HG03442 (cell line): ENCODE measurements around the gene TCF19.

Experiments
- ATAC-seq: cut with Tn5 transposase; IDR thresholded peaks from one replicate; pipeline ENCODE4 v1.9.1; 2021; ENCODE audit warnings: mild to moderate bottlenecking, moderate library complexity; ENCODE audit not compliant: unreplicated experiment

TCF19 gene

GRCh38 chr6:31126396-31127175, 31.8 kb upstream of the TCF19 start:
- no peak for ATAC-seq

DNA sequence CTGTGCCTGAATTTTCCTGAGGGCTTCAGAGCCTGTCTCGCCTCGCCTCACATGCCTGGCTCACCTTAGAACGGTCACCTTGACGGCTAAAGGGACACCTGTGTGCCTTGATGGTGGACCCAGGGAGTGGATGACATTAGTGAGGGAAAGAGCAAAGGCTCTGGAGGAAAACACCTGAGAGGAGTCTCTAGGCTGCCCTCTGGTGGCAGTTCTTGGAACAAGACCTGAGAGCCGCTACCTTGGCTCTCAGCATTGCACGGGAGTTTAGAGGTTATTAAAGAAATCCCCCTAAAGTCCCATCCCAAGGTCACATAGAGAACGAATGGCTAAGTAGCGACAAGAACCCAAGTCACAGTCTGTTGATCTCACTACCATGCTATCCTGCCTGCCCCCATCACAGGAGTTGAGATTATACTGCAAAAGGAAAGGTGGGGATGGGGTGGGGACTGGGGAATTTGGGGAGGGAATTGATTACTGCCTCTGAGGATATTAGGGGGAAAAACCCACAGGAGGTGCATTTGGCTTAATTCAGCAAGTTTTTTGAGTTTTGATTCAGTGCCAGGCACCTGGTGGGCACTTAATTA, 30.2 kb upstream of the TCF19 start:
- ATAC-seq: no peak

DNA sequence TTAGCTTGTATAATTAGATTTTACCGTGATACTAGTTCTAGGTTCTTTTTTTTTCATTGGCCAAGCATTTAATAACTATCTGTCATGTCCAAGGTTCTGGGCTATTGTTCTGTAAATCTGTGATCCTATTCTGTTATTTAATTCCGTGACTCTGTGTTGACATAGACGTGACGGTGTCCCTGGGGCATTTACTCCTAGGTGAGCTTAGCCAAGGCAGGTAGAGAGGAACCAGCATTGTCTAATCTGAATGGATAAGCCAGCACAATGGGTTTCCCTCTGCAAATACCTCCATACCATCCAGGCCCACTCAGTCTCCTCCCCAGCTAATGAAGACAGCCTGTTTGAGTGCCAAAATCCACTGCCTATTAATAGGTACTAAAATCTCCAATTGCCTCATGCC, 29.3 kb upstream of the TCF19 start:
- ATAC-seq: no peak

- ATAC-seq: no peak
Measured at GRCh38 chr6:31130751-31131150, 27.6 kb upstream of the TCF19 start.

DNA sequence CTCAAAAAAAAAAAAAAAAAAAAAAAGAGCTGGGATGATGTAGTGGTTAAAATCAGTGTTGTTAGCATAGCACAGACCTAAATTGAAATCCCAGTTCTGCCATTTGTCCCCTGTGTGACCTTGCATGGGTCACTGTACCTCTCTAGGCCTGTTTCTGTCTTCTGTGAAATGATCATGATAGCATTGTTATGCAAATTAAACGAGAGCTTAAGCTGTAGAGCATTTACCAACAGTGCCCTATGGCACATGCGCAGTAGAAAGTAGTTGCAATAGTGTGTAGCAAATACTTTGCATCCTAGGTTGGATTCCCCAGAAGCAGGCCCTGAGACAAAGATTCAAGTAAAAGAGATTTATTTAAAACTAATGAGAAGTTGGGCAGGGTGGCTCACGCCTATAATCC, 26.8 kb upstream of the TCF19 start:
- ATAC-seq: no peak

- ATAC-seq: no peak
Measured at GRCh38 chr6:31132806-31133205, 25.6 kb upstream of the TCF19 start.

GRCh38 chr6:31135710-31136109, 22.7 kb upstream of the TCF19 start:
- ATAC-seq: no peak

DNA sequence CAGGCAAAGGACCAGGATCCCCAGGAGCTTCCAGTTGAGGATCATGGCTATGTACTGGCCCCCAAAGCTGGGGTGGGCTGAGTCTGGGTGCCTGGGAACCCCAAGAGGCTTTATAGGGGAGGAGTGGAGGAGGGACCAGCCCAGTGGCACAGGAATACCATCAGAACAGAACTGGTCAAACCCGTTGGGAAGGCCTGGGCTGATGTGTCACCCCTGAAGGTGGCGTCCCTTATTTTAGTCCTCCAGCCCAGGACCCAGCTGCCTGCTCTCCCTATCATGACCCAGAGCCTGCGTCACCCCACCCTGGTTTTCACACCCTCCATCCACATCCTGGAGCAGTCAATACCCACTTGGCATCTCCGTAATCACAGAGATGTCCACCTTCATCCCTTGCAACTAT, 19.4 kb upstream of the TCF19 start, which contains the start of gene PSORS1C2:
Gene PSORS1C2, minus strand, starts transcription at position 85 of the 400 bp plus-strand sequence. Its CDS starts 40 bp downstream, at position 45.
- no peak for ATAC-seq

- ATAC-seq: no peak
Measured at GRCh38 chr6:31139599-31139998, 18.8 kb upstream of the TCF19 start.

- no peak for ATAC-seq
Measured at GRCh38 chr6:31140643-31141042, 17.7 kb upstream of the TCF19 start.

DNA sequence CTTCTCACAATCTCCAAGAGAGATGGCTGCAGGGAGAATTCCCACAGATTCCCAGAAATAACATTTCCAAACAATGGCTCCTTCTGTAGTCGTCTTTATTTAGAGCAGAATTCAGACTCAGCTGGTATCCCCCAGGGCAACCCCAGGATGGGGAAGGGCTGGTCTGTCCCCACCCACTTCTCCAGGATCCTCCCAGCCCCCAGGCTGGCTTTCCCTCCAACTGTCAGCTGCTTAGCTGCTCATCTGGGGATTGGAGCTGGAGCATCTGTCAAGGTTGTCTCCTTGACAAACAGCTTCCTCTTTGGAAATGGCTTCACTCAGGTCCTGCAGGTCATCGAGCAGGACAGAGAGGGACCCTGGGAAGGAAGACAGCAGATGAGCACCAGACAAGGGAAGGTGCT, 16.0 kb upstream of the TCF19 start:
- no peak for ATAC-seq

GRCh38 chr6:31143148-31143547, 15.2 kb upstream of the TCF19 start:
- no peak for ATAC-seq

- ATAC-seq: no peak
Measured at GRCh38 chr6:31144296-31144969, 14.0 kb upstream of the TCF19 start.

DNA sequence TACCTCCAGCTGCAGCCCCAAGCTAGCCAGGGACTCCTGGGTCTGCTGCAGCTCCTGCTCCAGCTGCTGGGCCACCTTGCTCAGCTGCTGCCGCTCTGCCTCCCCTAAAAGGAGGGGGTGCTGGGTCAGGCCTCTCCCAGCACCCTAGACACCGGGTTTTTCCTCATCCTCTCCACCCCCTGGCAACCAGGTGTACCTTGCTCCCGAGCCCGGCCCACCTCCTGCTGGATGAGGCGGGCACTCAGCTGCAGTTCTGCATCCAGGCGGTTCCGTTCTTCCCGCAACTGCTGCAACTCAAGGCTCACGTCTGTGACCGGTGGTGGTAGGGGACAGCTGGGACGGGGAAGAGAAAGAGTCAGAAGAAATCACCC, 13.4 kb upstream of the TCF19 start:
- ATAC-seq: no peak

DNA sequence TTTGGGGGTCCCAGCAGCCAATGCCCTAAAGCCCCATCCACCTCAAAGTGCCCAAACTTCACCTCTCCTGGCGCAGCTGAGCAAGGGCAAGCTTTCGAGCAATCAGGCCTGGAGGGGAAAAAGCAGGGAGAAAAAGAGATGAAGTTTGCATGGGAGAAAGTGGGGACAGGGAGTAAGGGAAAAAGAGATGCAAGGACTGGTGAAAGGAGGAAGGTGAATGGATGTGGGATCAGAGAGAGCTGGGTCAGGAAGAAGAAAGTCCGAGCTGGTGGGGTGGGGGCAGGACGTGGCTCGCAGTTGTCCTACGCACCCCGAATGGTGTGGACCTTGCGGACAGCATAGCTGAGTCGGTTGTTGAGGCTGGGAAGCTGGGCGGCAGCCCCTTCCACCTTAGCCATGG, 13.0 kb upstream of the TCF19 start:
- ATAC-seq: no peak

- no peak for ATAC-seq
Measured at GRCh38 chr6:31149827-31150447, 8.5 kb upstream of the TCF19 start.

DNA sequence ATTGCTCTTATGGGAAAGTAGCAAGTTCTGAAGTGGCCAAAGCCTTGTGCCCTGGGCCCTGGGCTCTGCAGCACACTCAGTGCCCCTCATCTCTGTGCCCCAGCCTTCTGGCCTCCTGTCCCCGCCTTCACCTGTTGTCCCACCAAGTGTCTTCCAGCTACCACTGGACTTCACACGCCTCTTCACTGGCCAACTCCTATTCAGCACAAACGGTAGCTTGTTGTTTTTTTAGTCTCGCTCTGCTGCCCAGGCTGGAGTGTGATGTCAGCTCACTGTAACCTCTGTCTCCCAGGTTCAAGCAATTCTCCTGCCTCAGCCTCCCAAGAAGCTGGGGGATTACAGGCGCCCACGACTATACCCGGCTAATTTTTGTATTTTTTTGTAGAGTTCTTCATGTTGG, 5.6 kb upstream of the TCF19 start:
- no peak for ATAC-seq

- no peak for ATAC-seq
Measured at GRCh38 chr6:31154436-31154835, 4.0 kb upstream of the TCF19 start.

GRCh38 chr6:31156641-31157040, 1.7 kb upstream of the TCF19 start:
- ATAC-seq: no peak

- no peak for ATAC-seq
Measured at GRCh38 chr6:31157513-31158139, 763 bp upstream of the TCF19 start, which contains the start of gene CCHCR1. Gene CCHCR1 (minus strand): TSS chr6:31157802. CDS start chr6:31157600, 202 bp downstream.
